Placental epithelial cell (primary cell): ENCODE measurements around the gene FOSL2. TPM values are rescaled to one million over a fixed set of nuclear protein-coding genes. Genes with fewer than 3 reads are reported as not detected.

Experiments
- small RNA-seq: library from RNA; depleted of rRNA; stranded (forward); fragments of <200 nt; gene quantifications from one replicate; pipeline ENCODE3, GENCODE V24; 2012
- total RNA-seq: library from RNA; depleted of rRNA; stranded (reverse); fragments of >200 nt; gene quantifications from 2 replicates; pipeline ENCODE4 v1.2.3, GENCODE V29; 2012

Gene FOSL2
- 118 and 224 TPM in 2 replicates for total RNA-seq

DNA sequence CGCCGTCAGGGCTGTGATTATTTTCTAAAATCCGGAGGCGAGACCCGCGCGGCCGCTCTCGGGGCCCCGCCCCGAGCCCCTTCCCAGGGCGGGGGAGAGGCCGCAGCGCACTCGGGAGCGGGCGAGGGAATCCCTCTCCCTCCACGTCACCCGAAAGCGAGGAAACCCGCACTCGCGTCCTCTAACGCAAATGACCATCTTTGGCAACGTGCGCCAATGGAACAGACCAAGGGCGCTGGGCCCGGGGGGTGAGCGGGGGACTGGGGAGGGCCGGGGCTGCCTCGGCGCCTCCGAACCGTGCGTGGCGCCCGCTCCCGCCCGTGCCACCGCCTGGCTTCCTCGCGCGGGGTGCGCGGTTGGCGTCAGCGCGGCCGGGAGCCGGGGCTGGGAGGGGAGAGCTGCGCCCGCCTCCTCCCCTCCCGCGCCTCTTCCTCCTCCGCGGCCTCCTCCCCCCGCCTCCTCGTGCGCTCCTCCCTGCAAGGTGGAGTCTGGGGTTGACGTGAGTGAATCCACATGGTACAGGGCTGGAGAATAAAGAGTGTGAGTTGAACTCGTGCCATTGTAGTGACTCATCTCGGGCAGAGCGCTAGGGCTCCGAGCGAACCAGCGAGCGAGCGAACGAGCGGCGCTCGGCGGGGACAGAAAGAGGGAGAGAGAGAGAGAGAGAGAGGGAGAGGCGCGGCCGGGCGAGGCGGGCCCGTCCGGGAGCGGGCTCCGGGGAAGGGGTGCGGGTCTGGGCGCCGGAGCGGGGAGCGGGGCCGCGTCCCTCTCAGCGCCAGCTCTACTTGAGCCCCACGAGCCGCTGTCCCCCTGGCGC, at the start of gene FOSL2:
Gene FOSL2 (plus strand): TSS at position 562 of the 817 bp plus-strand sequence. CDS start 863 bp downstream, outside the sequence.

Small RNA genes lying within 50 kb of the gene (small RNA-seq; reads per million reads assigned to genes)
- 0.86 reads per million, percentile 50 among the genes with 10 or more reads in this experiment for gene AC104695.3
- not detected for gene SNRPGP7

Other genes with a start within 250 kb of the FOSL2 start
- 0.98 and 4.7 TPM in 2 replicates for gene PLB1, start 103.2 kb downstream of the FOSL2 start, total RNA-seq